Trophoblast cell (in vitro differentiated cells and primary cell): ENCODE measurements around the gene OR10X1.

ENCODE experiments used
- DNase-seq, 2 donors: peaks; one replicate each; pipeline ENCODE4 v3.0.0-alpha.2; 2016
- H2AFZ ChIP-seq: 2 replicates; pipeline ENCODE4 v1.6.1; 2013; ENCODE audit warnings: low read length, moderate library complexity, mild to moderate bottlenecking; ENCODE audit not compliant: insufficient read depth, poor library complexity
- H2AK5ac ChIP-seq: 2 replicates; pipeline ENCODE4 v1.6.1; 2013; ENCODE audit warnings: mild to moderate bottlenecking, low read length
- H2BK120ac ChIP-seq: 2 replicates; pipeline ENCODE4 v1.6.1; 2013; ENCODE audit warnings: low read length, mild to moderate bottlenecking, moderate library complexity; ENCODE audit not compliant: insufficient read depth, poor library complexity
- H2BK12ac ChIP-seq: 2 replicates; pipeline ENCODE4 v1.6.1; 2013; ENCODE audit warnings: mild to moderate bottlenecking, low read length, moderate library complexity
- H2BK5ac ChIP-seq: 2 replicates; pipeline ENCODE4 v1.6.1; 2013; ENCODE audit warnings: low read length, low read depth, moderate library complexity, mild to moderate bottlenecking; ENCODE audit not compliant: poor library complexity
- H3K14ac ChIP-seq: 2 replicates; pipeline ENCODE4 v1.6.1; 2013; ENCODE audit warnings: mild to moderate bottlenecking, low read length
- H3K18ac ChIP-seq: 2 replicates; pipeline ENCODE4 v1.6.1; 2013; ENCODE audit warnings: mild to moderate bottlenecking, low read length
- H3K23ac ChIP-seq: 2 replicates; pipeline ENCODE4 v1.6.1; 2013; ENCODE audit warnings: low read length
- H3K27ac ChIP-seq: 2 replicates; pipeline ENCODE4 v1.5.1; 2013; ENCODE audit warnings: low read depth, mild to moderate bottlenecking, inconsistent platforms, low read length, moderate library complexity
- H3K27me3 ChIP-seq: 2 replicates; pipeline ENCODE4 v1.6.1; 2013; ENCODE audit warnings: inconsistent platforms, mild to moderate bottlenecking, low read length, moderate library complexity; ENCODE audit not compliant: insufficient read depth
- H3K36me3 ChIP-seq, 2 experiments: 1 replicate in 1 of 2; 2 replicates in 1 of 2; pipeline ENCODE4 v1.6.1; 2013; ENCODE audit warnings: low read length in 2 of 2, mild to moderate bottlenecking in 2 of 2, moderate library complexity in 1 of 2; ENCODE audit not compliant: insufficient read depth in 2 of 2, control insufficient read depth in 1 of 2
- H3K4ac ChIP-seq: 2 replicates; pipeline ENCODE4 v1.6.1; 2013; ENCODE audit warnings: low read depth, mild to moderate bottlenecking, low read length, moderate library complexity
- H3K4me1 ChIP-seq, 2 experiments: 1 replicate in 1 of 2; 2 replicates in 1 of 2; pipeline ENCODE4 v1.6.1; 2013; ENCODE audit warnings: low read length in 2 of 2, mild to moderate bottlenecking in 2 of 2, moderate library complexity in 1 of 2; ENCODE audit not compliant: insufficient read depth in 2 of 2, control insufficient read depth in 1 of 2
- H3K4me2 ChIP-seq: 2 replicates; pipeline ENCODE4 v1.6.1; 2013; ENCODE audit warnings: inconsistent platforms, mild to moderate bottlenecking, low read length, moderate library complexity
- H3K4me3 ChIP-seq: 2 replicates; pipeline ENCODE4 v1.5.1; 2013; ENCODE audit warnings: mild to moderate bottlenecking, low read depth, low read length, inconsistent platforms
- H3K79me1 ChIP-seq: one replicate; pipeline ENCODE4 v1.6.1; 2013; ENCODE audit warnings: low read length
- H3K79me2 ChIP-seq: 2 replicates; pipeline ENCODE4 v1.6.1; 2013; ENCODE audit warnings: low read length, mild to moderate bottlenecking; ENCODE audit not compliant: control insufficient read depth, insufficient read depth, poor library complexity
- H3K9ac ChIP-seq: 2 replicates; pipeline ENCODE4 v1.6.1; 2013; ENCODE audit warnings: mild to moderate bottlenecking, low read length
- H3K9me3 ChIP-seq: 2 replicates; pipeline ENCODE4 v1.6.1; 2013; ENCODE audit warnings: low read depth, mild to moderate bottlenecking, control low read depth, inconsistent platforms, low read length; ENCODE audit not compliant: insufficient read depth
- H4K12ac ChIP-seq: 2 replicates; pipeline ENCODE4 v1.6.1; 2013; ENCODE audit warnings: low read depth, mild to moderate bottlenecking, low read length, moderate library complexity
- H4K8ac ChIP-seq: 2 replicates; pipeline ENCODE4 v1.6.1; 2013; ENCODE audit warnings: low read depth, mild to moderate bottlenecking, low read length, moderate library complexity
- H4K91ac ChIP-seq: one replicate; pipeline ENCODE4 v1.6.1; 2013; ENCODE audit warnings: low read depth, mild to moderate bottlenecking, low read length, moderate library complexity
- whole genome bisulfite sequencing: extraction: QIAGEN DNeasy Blood & Tissue Kit; methylation state at CpG from one replicate; pipeline ENCODE4 v1.1.7; 2013; ENCODE audit warnings: missing lambda C conversion rate; ENCODE audit not compliant: insufficient read length, insufficient coverage; ENCODE audit errors: extremely low coverage; 5-methylcytosine and 5-hydroxymethylcytosine counted together

The OR10X1 gene

DNA sequence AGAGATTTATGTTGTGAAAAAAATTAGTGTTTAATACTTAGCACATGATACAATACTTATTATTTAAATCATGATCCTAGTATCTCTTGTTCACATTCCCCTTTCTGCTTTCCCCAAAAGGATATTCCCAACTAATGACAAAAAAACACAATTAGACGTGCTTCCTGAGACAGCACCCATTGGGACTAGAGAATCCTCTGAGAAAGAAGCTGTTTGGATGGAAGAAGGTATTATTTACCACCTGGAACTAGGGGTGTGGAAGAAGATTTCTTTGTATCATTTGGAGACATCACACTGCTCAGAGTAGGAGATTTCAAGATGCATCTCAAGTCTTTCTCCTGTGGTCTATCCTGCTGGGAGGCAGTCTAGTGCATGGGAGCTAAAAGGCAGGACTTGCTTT, 25.3 kb upstream of the OR10X1 start, which contains the start of gene OR10Z1:
OR10Z1 (plus strand) TSS at position 301 of the 400 bp plus-strand sequence. CDS start 1,171 bp downstream, outside the sequence.
- no peaks in the 10 kb centered on the region for H3K79me1 ChIP-seq
- H2BK5ac ChIP-seq = no peak within 1 kb of the TSS
- H2AK5ac ChIP-seq = no peak within 1 kb of the TSS
- no peak within 1 kb of the TSS for H3K23ac ChIP-seq
- H3K27me3 ChIP-seq = no peaks in the 10 kb centered on the region
- peaks cover 0 to 3% of the 10 kb centered on the region in 2 experiments for H3K4me1 ChIP-seq
- no peak within 1 kb of the TSS for H3K18ac ChIP-seq
- DNase-seq = no peak
- no peak within 1 kb of the TSS for H4K91ac ChIP-seq
- H4K12ac ChIP-seq = no peak within 1 kb of the TSS
- H2BK120ac ChIP-seq = no peak within 1 kb of the TSS
- H3K4ac ChIP-seq = no peak within 1 kb of the TSS
- no peak within 1 kb of the TSS for H4K8ac ChIP-seq
- no peak within 1 kb of the TSS for H2BK12ac ChIP-seq
- no CpG with 5 or more reads among the region's 1 CpG for WGBS
- H3K4me2 ChIP-seq = no peak within 1 kb of the TSS
- H3K4me3 ChIP-seq = no peak within 1 kb of the TSS
- H3K27ac ChIP-seq = no peak within 1 kb of the TSS
- no peak within 1 kb of the TSS for H3K14ac ChIP-seq
- no peaks in the 10 kb centered on the region for H3K9me3 ChIP-seq
- no peak within 1 kb of the TSS for H3K9ac ChIP-seq
- H3K79me2 ChIP-seq = no peaks in the 10 kb centered on the region
- no peaks in the 10 kb centered on the region for H3K36me3 ChIP-seq
- no peak within 1 kb of the TSS for H2AFZ ChIP-seq

- H3K14ac ChIP-seq = no peak overlapping the region
- no peak for DNase-seq
- no peak overlapping the region for H3K4ac ChIP-seq
- H4K12ac ChIP-seq = no peak overlapping the region
- no peak overlapping the region for H3K4me3 ChIP-seq
- H3K79me2 ChIP-seq = no peaks in the 10 kb centered on the region
- H3K9ac ChIP-seq = no peak overlapping the region
- H3K9me3 ChIP-seq = peaks cover 8% of the 10 kb centered on the region
- no peaks in the 10 kb centered on the region for H3K79me1 ChIP-seq
- H3K27me3 ChIP-seq = no peaks in the 10 kb centered on the region
- H2BK12ac ChIP-seq = no peak overlapping the region
- no peak overlapping the region for H2AK5ac ChIP-seq
- no peak overlapping the region for H4K8ac ChIP-seq
- no peak overlapping the region for H3K23ac ChIP-seq
- no peak overlapping the region for H4K91ac ChIP-seq
- no peak overlapping the region for H3K27ac ChIP-seq
- no peak overlapping the region for H2AFZ ChIP-seq
- H3K4me1 ChIP-seq = no peaks in the 10 kb centered on the region
- H3K36me3 ChIP-seq = no peaks in the 10 kb centered on the region
- H3K4me2 ChIP-seq = no peak overlapping the region
- no peak overlapping the region for H3K18ac ChIP-seq
- no CpG with 5 or more reads among the region's 2 CpGs for WGBS
- no peak overlapping the region for H2BK5ac ChIP-seq
- H2BK120ac ChIP-seq = no peak overlapping the region
Measured at GRCh38 chr1:158600735-158601134, 21.0 kb upstream of the OR10X1 start.

DNA sequence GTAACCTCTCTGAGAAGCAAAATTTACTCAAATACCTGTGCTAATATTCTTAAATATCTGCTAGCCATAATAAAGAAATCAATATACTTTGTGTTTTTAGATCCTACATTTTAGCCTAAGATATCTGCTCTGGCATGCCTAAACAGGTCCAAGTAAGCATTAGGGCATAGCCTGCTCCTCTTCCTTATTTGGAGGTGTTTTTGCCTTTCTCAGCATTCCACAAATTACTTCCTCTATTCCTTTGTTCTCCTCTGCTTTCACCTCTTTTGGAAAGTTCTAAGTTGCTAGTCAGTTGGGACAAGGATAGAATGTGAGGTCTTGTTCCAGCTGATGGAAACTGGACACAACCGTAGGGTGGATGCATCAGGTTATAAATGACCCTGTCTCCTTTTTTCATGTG, 7.2 kb upstream of the OR10X1 start:
- Histone ChIP-seq H2AK5ac (no peak overlapping the region), H4K8ac (no peak overlapping the region), H2BK12ac (no peak overlapping the region), H3K27ac (no peak overlapping the region), H3K4me1 (no peaks in the 10 kb centered on the region), H3K9me3 (peaks cover 2% of the 10 kb centered on the region), H2BK5ac (no peak overlapping the region), H3K18ac (no peak overlapping the region), H3K79me1 (no peaks in the 10 kb centered on the region), H2AFZ (no peak overlapping the region), H3K4me2 (no peak overlapping the region), H2BK120ac (no peak overlapping the region), H4K91ac (no peak overlapping the region), H3K9ac (no peak overlapping the region), H3K27me3 (no peaks in the 10 kb centered on the region), H3K36me3 (no peaks in the 10 kb centered on the region), H3K14ac (no peak overlapping the region), H4K12ac (no peak overlapping the region), H3K4me3 (no peak overlapping the region), H3K23ac (no peak overlapping the region), H3K4ac (no peak overlapping the region), H3K79me2 (no peaks in the 10 kb centered on the region)
- DNase-seq = no peak
- WGBS = no CpG with 5 or more reads among the region's 1 CpG

DNA sequence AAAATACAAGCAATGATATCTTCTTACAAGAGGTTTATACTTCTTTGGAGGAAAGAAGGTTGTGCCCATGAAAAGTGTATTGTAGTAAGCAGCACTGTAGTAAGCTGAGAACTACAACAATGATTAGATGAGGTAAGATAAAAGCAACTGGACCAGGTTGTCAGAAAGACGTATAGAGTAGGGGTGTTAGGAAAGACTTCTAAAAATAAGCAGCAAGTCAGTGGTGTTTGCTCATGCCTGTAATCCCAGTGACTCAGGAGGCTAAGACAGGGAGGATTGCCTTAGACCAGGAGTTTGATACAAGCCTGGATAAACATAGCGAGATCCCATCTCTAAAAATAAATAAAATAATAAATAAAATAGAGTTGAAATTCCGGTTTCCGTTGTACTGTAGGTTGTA, 4.3 kb upstream of the OR10X1 start:
- H2BK5ac ChIP-seq = no peak overlapping the region
- no peak overlapping the region for H3K4me3 ChIP-seq
- peaks cover 2% of the 10 kb centered on the region for H3K9me3 ChIP-seq
- no peaks in the 10 kb centered on the region for H3K4me1 ChIP-seq
- H3K4ac ChIP-seq = no peak overlapping the region
- no peaks in the 10 kb centered on the region for H3K36me3 ChIP-seq
- no peak overlapping the region for H2BK12ac ChIP-seq
- no peaks in the 10 kb centered on the region for H3K79me2 ChIP-seq
- H3K23ac ChIP-seq = no peak overlapping the region
- H3K18ac ChIP-seq = no peak overlapping the region
- H4K12ac ChIP-seq = no peak overlapping the region
- no peak overlapping the region for H3K27ac ChIP-seq
- WGBS = no CpG with 5 or more reads among the region's 4 CpGs
- H2AFZ ChIP-seq = no peak overlapping the region
- no peaks in the 10 kb centered on the region for H3K79me1 ChIP-seq
- H2AK5ac ChIP-seq = no peak overlapping the region
- H3K9ac ChIP-seq = no peak overlapping the region
- no peak overlapping the region for H2BK120ac ChIP-seq
- H4K91ac ChIP-seq = no peak overlapping the region
- no peak for DNase-seq
- no peak overlapping the region for H3K14ac ChIP-seq
- no peak overlapping the region for H3K4me2 ChIP-seq
- no peaks in the 10 kb centered on the region for H3K27me3 ChIP-seq
- H4K8ac ChIP-seq = no peak overlapping the region
